ENCODE measurements around the gene NLGN2. TPM values are rescaled to one million over a fixed set of nuclear protein-coding genes. Genes with fewer than 3 reads are reported as not detected.

The NLGN2 gene
- polyA plus RNA-seq, 3 donors = 0.55 TPM; not detected in 2

- H3K36me3 ChIP-seq (replicated peaks in 1 of 2; ENCODE audit: control insufficient read depth in 1 of 2, insufficient read depth in 2 of 2, low read length in 2 of 2) = no peaks in the 10 kb centered on the region
- TF ChIP-seq CTCF (IDR thresholded peaks at IDR 0.05) = no peak
- no peaks in the 10 kb centered on the region for H3K4me1 Mint-ChIP-seq
- H3K9me3 Mint-ChIP-seq = no peaks in the 10 kb centered on the region
- no peak overlapping the region for H3K9ac ChIP-seq (ENCODE audit: insufficient read depth, low read length, poor library complexity, severe bottlenecking)
- H3K4me3 Mint-ChIP-seq = no peak overlapping the region
- intact Hi-C loops (cut with micrococcal nuclease) = no loop called here
- no peaks in the 10 kb centered on the region for H4K20me1 ChIP-seq (ENCODE audit: insufficient read depth, low read length)
- peaks cover 0 to 4% (median 2%) of the 10 kb centered on the region in 3 donors for H3K27me3 Mint-ChIP-seq (ENCODE audit: low read depth in 3 of 3)
- no peaks in the 10 kb centered on the region for H3K9me3 ChIP-seq (replicated peaks in 1 of 2; ENCODE audit: control insufficient read depth in 1 of 2, insufficient read depth in 1 of 2, low read length in 2 of 2)
- peak overlapping the region in 1 of 7 donors; percentile 71 for H3K27ac Mint-ChIP-seq
- no peaks in the 10 kb centered on the region for H3K27me3 ChIP-seq (ENCODE audit: control insufficient read depth in 2 of 2, insufficient read depth in 2 of 2, low read length in 2 of 2)
- DNase-seq = no peak
- no peak overlapping the region for H3K4me3 ChIP-seq (replicated peaks in 1 of 3; ENCODE audit: low read depth in 2 of 3, low read length in 3 of 3)
- H3K36me3 Mint-ChIP-seq = no peaks in the 10 kb centered on the region
- 95% methylated on average over 21 of the region's 29 CpGs for WGBS (ENCODE audit: insufficient coverage)
- H2AFZ ChIP-seq (ENCODE audit: insufficient read depth, low read depth, low read length, poor library complexity, severe bottlenecking) = no peak overlapping the region
- no peak overlapping the region for H3K4me2 ChIP-seq (replicated peaks; ENCODE audit: extremely low read depth, low read length, poor library complexity, severe bottlenecking)
- H3K79me2 ChIP-seq (ENCODE audit: insufficient read depth, low read length) = no peaks in the 10 kb centered on the region
- no peak overlapping the region for H3K27ac ChIP-seq (ENCODE audit: low read depth in 1 of 2, low read length in 2 of 2)
- H3K4me1 ChIP-seq (ENCODE audit: control insufficient read depth in 1 of 2, insufficient read depth in 2 of 2, low read length in 2 of 2) = no peaks in the 10 kb centered on the region
Measured at GRCh38 chr17:7426896-7427489, 19.3 kb downstream of the NLGN2 start.

- Mint-ChIP-seq H3K27me3 (ENCODE audit: low read depth in 3 of 3) (peaks cover 0 to 3% (median 2%) of the 10 kb centered on the region in 3 donors), H3K4me1 (no peaks in the 10 kb centered on the region), H3K4me3 (no peak overlapping the region), H3K27ac (no peak overlapping the region), H3K36me3 (no peaks in the 10 kb centered on the region), H3K9me3 (no peaks in the 10 kb centered on the region)
- Histone ChIP-seq H2AFZ (ENCODE audit: insufficient read depth, low read depth, low read length, poor library complexity, severe bottlenecking) (no peak overlapping the region), H3K79me2 (ENCODE audit: insufficient read depth, low read length) (no peaks in the 10 kb centered on the region), H3K9me3 (replicated peaks in 1 of 2; ENCODE audit: control insufficient read depth in 1 of 2, insufficient read depth in 1 of 2, low read length in 2 of 2) (no peaks in the 10 kb centered on the region), H3K4me3 (replicated peaks in 1 of 3; ENCODE audit: low read depth in 2 of 3, low read length in 3 of 3) (no peak overlapping the region), H3K4me1 (ENCODE audit: control insufficient read depth in 1 of 2, insufficient read depth in 2 of 2, low read length in 2 of 2) (no peaks in the 10 kb centered on the region), H3K36me3 (replicated peaks in 1 of 2; ENCODE audit: control insufficient read depth in 1 of 2, insufficient read depth in 2 of 2, low read length in 2 of 2) (no peaks in the 10 kb centered on the region), H3K9ac (ENCODE audit: insufficient read depth, low read length, poor library complexity, severe bottlenecking) (no peak overlapping the region), H3K27ac (ENCODE audit: low read depth in 1 of 2, low read length in 2 of 2) (no peak overlapping the region), H3K27me3 (ENCODE audit: control insufficient read depth in 2 of 2, insufficient read depth in 2 of 2, low read length in 2 of 2) (no peaks in the 10 kb centered on the region), H4K20me1 (ENCODE audit: insufficient read depth, low read length) (no peaks in the 10 kb centered on the region), H3K4me2 (replicated peaks; ENCODE audit: extremely low read depth, low read length, poor library complexity, severe bottlenecking) (no peak overlapping the region)
- TF ChIP-seq CTCF (IDR thresholded peaks at IDR 0.05) = no peak
- intact Hi-C loops (cut with micrococcal nuclease) = no loop called here
- DNase-seq = no peak
- 94% methylated on average over 5 of the region's 7 CpGs for WGBS (ENCODE audit: insufficient coverage)
Measured at GRCh38 chr17:7427549-7427948, 19.9 kb downstream of the NLGN2 start.
